ENCODE data around the gene ZNF565. TPM values are rescaled to one million over a fixed set of nuclear protein-coding genes. Genes with fewer than 3 reads are reported as not detected.

ZNF565 gene
- total RNA-seq, 1 experiment from 2014 or later = 3.2 TPM

DNA sequence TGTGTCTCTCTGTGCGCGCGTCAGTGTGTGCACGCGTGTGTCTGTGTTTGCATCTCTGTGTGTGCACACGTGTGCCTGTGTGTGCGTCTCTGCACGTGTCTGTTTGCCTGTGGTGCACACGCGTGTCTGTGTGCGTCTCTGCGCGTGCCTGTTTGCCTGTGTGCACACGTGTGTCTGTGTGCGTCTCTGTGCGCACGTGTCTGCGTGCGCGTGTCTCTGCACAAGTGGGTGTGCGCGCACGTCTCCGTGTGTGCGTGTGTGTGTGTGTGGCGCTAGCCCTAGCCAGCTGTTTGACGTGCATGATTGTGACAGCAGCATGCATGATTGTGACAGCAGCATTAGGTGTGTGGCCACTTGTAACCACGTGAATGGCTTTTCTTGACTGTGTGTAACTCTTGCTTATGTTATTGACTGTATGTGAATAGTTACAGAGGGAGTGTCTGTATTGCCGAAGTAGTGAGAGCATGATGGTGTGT lies 31.6 kb upstream of the ZNF565 start:
- H3K27ac ChIP-seq (ENCODE audit: low read depth, low read length) = no peak overlapping the region
- ChIA-PET POLR2A (no interaction called here), RAD21 (ENCODE audit: low non-redundant PET in 1 of 2, low total read pairs in 2 of 2, uncharacterized antibody in 2 of 2, unreplicated experiment in 2 of 2) (no interaction called here), CTCF (no interaction called here)
- H3K9me3 ChIP-seq (ENCODE audit: control insufficient read depth in 1 of 2, insufficient read depth in 1 of 2, low read depth in 1 of 2, low read length in 2 of 2) = peaks cover 0 to 4% of the 10 kb centered on the region in 2 experiments; a peak in 2 of 4 replicates
- DNase-seq (ENCODE audit: low read depth, low spot score) (no peak), ATAC-seq (no peak)
- H3K36me3 ChIP-seq (ENCODE audit: control insufficient read depth in 1 of 2, insufficient read depth in 2 of 2, low read length in 2 of 2) = no peaks in the 10 kb centered on the region
- H2AFZ ChIP-seq (ENCODE audit: low read depth, low read length, poor library complexity, severe bottlenecking) = no peak overlapping the region
- no peak overlapping the region for H3K4me2 ChIP-seq (ENCODE audit: low read length)
- H3K4me1 ChIP-seq (ENCODE audit: control insufficient read depth in 1 of 2, insufficient read depth in 2 of 2, low read length in 2 of 2) = no peaks in the 10 kb centered on the region
- H3K79me2 ChIP-seq (ENCODE audit: insufficient read depth, low read length) = no peaks in the 10 kb centered on the region
- no peak overlapping the region for H3K4me3 ChIP-seq (replicated peaks in 1 of 2; ENCODE audit: low read depth in 1 of 2, low read length in 2 of 2)
- BruUV-seq (replicated peaks) = no TSS peak
- H3K9ac ChIP-seq (ENCODE audit: low read length) = no peak overlapping the region
- H3K27me3 ChIP-seq (ENCODE audit: insufficient read depth, low read length) = no peaks in the 10 kb centered on the region
- H3K9me2 ChIP-seq (ENCODE audit: insufficient read depth) = no peaks in the 10 kb centered on the region
- TF ChIP-seq TCF7L2 (IDR thresholded peaks at IDR 0.05; ENCODE audit: borderline replicate concordance, extremely low read depth, insufficient read depth, insufficient read length) (no peak), EZH2phosphoT487 (IDR thresholded peaks at IDR 0.05; ENCODE audit: borderline replicate concordance) (no peak), FOSL1 (IDR thresholded peaks at IDR 0.05; ENCODE audit: low read depth) (no peak), CEBPB (IDR thresholded peaks at IDR 0.05; ENCODE audit: low read depth) (no peak), SP1 (IDR thresholded peaks at IDR 0.05; ENCODE audit: low read depth) (no peak), EZH2 (IDR thresholded peaks at IDR 0.05) (no peak), CTCF (IDR thresholded peaks at IDR 0.05 in 2 of 3, conservative IDR thresholded peaks at IDR 0.05 in 1 of 3; ENCODE audit: borderline replicate concordance in 1 of 3, insufficient read depth in 1 of 3, low read depth in 2 of 3, low read length in 2 of 3) (no peak), JUND (IDR thresholded peaks at IDR 0.05) (no peak), POLR2AphosphoS5 (IDR thresholded peaks at IDR 0.05; ENCODE audit: low read depth, low read length) (no peak), ZNF274 (IDR thresholded peaks at IDR 0.05; ENCODE audit: low read depth, low read length) (no peak), ELF1 (IDR thresholded peaks at IDR 0.05; ENCODE audit: borderline replicate concordance, low read depth) (no peak), ZBTB33 (IDR thresholded peaks at IDR 0.05; ENCODE audit: extremely low read depth, insufficient replicate concordance, low read length) (no peak)
- intact Hi-C loops (cut with micrococcal nuclease) = no loop called here
- H4K20me1 ChIP-seq (ENCODE audit: insufficient read depth) = no peaks in the 10 kb centered on the region
